HG03103 (cell line): ENCODE measurements around the gene FAM228B.
"Not testable (repeated sequence)": the region's sequence is repeated elsewhere in the genome, so short reads cannot be mapped to it uniquely, and the experiment has no call there.

ENCODE experiments used
- ATAC-seq: cut with Tn5 transposase; IDR thresholded peaks from one replicate; pipeline ENCODE4 v1.9.1; 2021; ENCODE audit warnings: low read depth; ENCODE audit not compliant: unreplicated experiment

The FAM228B gene

DNA sequence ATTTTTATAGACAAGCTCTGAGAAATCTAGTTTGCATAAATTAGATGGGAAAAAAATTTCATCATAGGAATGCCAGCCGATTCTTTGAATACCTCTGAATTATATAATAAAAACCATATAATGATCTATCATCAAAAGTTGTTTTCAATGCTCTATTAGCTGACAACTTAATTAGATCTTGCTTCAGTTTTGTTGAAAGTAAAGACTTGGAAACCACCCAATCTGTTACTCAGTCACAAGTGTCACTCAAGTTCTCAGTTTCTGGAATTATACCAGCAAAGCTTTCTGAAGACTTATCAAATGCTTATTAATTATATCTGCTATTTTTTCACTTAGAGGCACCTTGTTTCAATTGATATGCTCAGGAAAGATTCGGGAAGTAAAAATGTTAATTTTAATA is 21.3 kb upstream of the FAM228B start:
- no peak for ATAC-seq

DNA sequence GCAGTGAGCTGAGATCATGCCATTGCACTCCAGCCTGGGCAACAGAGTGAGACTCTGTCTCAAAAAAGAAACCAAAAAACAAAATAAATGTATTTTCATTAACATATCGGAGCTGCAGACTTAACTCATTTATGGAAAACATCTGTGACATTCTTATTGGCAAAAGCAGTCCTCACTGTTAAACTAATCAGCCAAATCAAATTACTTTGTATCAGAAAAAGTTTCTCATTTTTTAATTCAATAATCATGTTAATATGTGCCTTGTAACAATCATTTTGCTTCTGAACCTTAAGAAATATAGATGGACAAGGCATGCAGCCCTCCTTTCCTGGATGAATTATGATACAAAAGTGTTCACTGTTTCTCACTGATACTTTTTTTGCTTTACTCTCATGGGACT is 20.6 kb upstream of the FAM228B start:
- no peak for ATAC-seq

DNA sequence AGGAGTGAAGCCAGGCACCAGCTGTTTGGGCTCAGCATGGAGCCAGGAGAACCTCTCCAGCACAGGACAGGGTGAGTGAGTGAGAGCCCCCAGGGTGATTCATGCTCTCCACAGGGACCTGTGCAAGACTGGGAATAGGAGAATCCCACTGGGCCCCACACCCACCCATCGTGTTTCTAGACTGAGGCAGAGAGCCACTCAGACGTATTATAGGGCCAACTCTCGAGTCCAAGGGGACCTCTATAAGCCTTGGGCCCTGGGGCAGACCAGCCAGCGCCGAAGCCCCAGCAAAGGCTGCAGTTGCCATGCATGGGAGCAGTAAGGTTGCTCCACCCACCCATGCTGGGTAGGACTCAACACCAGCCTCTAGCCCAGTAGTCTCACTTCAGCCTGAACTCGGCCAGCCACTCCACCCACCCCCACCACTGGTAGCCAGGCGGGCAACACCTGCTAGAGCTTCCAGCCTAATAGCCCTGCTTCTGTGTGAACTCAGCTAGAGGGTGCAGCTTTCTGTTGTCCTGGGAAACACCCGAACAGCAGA is 19.1 kb upstream of the FAM228B start:
- ATAC-seq: no peak

DNA sequence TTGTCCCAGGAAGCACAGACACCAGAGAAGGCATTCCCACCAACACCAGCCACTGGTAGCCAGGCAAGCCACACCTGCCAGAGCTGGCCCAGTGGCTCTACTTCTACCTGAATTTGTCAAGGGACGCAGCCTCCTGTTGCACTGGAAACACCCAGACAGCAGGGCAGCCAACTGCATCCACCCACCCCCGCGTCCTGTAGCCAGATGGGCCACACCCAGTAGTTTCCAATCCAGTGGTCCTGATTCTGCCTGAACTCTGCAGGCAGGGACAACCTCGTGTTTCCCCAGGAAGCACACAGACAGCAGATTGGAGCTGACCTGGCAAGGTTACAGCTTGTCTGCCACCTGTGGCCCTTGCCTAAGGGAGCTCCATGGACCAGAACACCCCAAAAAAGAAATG is 18.4 kb upstream of the FAM228B start:
- ATAC-seq: no peak

DNA sequence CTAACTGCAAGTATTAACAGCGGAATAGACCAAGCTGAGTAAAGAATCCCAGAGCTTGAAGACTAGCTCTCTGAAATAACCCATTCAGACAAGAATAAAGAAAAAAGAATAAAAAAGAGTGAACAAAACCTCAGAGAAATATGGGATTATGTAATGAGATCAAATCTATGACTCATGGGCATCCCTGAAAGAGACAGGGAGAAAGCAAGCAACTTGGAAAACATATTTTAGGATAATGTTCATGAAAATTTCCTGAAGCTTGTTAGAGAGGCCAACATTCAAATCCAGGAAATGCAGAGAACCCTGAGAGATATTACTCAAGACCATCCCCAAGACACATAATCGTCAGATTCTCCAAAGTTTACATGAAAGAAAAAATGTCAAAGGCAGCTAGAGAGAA is 17.5 kb upstream of the FAM228B start:
- ATAC-seq: no peak

DNA sequence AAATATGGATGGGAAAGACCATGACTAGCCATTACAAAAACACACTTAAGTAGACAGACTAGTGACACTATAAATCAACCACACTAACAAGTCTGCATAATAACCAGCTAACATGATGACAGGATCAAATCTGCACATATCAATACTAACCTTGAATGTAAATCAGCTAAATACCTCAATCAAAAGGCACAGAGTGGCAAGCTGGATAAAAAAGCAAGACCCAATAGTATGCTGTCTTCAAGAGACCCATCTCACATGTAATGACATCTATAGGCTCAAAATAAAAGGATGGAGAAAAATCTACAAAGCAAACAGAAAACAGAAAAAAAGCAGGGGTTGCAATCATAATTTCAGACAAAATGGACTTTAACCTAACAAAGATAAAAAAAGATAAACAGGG is 16.5 kb upstream of the FAM228B start:
- no peak for ATAC-seq

DNA sequence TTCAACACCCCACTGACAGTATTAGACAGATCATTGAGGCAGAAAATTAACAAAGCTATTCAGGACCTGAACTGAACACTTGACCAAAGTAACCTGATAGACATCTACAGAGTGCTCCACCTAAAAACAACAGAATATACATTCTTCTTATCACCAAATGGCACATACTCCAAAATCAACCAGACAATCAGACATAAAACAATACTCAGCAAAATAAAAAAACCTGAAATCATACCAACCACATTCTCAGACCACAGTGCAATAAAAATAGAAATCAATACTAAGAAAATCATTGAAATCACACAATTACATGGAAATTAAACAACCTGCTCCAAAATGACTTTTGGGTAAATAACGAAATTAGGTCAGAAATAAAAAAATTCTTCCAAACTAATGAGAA is 15.9 kb upstream of the FAM228B start:
- no peak for ATAC-seq

DNA sequence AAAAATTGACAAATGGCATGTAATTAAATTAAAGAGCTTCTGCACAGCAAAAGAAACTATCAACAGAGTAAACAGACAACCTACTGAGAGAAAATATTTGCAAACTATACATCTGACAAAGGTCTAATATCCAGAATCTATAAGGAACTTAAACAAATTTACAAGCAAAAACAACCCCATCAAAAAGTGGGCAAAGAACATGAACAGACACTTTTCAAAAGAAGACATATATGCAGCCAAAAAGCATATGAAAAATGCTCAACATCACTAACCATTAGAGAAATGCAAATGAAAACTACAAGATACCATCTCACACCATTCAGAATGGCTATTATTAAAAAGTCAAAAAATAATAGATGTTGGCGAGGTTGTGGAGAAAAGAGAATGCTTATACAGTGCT is 13.8 kb upstream of the FAM228B start:
- not testable (repeated sequence) for ATAC-seq

DNA sequence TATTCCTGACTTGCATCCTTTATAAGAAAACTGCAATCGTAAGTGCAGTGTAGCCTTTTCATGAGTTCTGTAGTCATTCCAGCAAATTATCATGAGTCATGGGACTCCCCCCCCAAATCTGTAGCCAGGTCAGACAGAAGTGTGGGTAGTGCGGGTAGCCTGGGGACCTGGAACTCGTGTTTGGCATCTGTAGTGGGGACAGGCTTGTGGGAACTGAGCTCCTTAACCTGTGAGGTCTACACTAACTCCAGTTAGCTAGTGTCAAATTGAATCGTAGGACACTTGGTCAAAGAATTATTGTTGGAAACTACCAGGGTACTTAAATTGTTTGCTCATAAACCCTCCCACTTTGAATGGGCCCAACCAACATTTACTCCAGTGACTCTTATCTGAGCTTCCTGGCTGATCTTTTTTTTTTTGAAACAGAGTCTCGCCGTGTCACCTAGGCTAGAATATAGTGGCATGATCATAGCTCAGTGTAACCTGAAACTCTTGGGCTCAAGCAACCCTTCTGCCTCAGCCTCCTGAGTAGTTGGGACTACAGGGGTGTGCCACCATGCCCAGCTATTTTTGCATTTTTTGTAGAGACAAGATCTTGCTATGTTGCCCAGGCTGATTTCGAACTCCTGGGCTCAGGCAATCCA is 12.5 kb upstream of the FAM228B start:
- ATAC-seq: no peak

DNA sequence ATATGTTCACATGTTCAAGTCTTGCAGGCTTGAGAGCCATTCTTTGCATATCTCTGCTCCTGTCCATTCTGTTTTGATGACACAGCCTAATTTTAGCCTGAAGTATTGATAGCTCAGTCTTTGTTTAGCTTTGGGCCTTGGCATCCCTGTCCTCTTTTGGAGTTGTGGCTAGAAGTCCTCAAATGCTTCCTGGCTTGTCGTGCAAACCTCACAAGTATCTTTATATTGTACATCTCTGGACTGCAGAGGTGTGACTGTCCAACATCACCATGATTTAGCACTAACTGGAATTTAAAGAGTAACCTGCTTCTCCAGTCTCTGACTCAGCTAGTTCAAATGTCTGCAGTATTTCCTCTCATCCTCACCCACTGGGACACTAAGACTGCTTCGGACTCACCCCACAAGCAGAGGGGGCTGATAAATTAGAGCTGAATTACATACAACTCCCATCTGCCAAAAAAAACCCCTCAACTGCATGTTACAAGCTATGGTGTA is 11.8 kb upstream of the FAM228B start:
- ATAC-seq: no peak

DNA sequence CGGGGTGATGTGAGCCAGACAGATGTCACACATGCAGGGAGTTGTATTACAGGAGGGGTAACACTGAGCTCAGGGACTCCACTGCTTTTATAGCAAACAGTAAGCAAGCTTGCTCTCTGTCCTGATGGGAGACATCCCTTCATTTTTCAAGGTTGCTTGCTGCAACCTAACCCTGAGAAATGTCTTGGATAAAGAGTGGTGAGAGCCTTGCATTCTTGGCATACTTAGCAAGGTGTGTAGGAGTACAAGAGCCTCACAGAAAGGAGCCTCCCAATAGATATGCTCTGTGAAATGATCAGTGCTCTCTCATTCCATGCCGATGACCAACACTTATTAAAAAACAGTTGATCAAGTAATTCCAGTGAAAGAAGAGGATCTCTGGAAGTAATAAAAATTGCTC is 8.2 kb upstream of the FAM228B start:
- ATAC-seq: no peak

DNA sequence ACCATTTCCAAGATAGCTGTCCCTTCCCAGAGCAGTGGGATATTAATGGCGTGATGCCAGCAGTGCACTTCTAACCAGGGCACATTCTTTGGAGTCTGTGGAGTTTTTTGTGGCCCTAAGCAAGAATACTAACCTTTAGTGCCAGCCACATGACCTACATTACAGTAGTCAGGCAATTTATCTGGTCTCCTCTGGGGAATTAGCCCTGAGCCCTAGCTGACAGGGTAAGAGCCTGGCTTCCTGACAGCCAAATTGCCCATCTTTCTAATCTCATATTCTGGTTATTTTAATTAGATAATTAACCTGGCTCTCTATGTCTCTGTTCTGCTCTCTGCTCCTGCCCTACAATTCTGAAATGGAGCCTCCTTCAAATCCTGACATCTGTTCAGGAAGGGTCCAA is 5.4 kb upstream of the FAM228B start:
- no peak for ATAC-seq

DNA sequence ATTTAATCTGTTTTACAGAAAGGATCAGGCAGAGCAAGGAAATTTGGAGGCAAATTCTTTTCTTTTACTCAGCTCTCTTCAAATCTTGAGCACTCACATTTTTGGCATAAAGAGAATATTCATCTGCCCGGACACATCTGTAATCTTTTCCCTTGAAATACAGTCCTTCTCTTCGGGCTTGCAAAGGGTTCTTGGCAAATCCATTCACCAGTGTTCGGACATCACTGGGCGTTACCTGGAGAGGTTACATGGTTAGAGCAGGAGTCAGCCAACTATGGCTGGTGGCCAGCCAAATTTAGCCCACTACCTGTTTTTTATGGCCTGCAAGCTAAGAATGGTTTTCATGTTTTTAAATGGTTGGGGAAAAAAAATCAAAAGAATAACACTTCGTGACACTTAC is 2.2 kb upstream of the FAM228B start:
- no peak for ATAC-seq

DNA sequence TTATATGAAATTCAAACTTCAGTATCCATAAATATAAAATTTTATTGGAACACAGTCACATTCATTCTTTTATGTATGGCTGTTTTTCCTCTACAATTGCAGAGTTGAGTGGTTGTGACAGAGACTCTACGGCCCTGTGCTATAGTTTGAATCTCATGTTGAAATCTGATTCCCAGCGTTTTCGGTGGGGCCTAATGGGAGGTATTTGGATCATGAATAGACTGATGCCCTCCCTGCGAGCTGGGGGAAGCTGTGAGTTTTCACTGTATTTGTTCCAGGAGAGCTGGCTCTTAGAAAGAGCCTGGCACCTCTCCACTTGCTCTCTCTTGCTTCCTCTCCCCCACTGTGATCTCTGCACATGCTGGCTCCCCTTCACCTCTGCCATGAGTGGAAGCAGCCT is 1.8 kb upstream of the FAM228B start:
- no peak for ATAC-seq

DNA sequence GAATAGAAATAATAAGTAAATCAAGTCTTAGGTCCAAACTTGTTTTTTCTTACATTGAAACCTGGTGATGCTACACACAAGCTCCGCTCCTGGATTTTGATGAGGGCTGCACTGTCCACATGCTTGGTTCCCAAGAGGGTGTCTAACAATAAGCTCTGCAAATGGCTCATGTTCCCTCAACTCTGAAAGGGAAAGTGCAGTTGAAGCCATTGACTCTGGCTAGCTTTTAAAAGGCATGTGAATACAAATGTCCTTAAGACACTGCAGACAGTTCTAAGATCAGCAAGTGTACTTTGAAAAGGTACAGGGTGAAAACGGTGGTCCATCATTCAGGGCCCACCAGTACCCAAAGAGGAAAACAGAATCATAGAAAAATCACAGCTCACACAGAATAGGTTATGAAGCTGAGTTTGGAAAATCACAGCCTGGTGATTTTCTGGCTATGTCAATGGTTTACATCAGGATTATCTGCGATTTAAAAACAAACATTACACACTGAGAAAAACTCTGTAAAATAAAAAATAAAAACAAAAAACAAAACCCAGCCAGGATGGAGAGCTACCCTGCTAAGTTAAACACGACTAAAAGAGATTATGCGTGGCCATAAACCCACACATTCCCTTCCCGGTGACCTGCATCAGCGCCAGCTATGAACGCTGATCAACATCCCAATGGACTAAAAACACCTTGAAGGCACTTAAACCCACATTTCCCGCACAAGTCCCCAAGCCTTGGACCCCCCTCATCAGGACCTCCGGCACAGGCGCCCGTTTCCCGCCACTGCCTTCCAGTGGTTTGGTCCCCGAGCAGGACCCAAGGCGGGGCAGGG is 689 bp upstream of the FAM228B start:
- ATAC-seq: no peak

DNA sequence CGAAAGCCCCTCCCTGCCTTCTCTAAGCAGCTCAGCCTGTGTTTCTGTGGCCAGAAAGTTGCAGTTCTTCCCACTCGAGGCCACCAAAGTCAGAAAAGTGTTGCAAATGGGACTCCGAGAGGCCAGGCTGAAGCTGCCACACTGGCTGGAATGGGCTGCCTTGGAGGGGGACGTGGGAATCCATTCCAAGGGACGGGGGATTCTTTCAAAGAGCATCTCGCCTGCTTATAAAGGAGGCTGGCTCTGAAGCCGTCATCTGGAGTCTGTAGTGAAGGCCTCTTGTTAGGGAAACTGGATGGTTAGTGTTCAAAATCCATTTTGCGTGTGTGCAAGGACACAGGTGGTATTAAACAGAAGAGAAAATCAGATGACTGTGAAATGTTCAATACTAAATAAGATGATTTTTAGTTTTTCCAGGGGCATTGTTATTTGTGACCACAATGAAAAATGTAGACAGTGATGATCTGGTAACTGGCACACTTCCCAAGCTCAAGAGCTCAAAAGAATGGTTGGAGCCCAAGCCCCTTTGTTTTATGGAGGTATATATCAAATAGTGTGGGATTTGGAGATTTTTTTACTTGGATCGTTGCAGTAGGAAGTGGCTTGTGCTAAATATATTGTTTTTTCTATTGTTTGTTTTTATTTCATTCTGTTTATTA is 782 bp downstream of the FAM228B start:
- ATAC-seq: peak; percentile 6

DNA sequence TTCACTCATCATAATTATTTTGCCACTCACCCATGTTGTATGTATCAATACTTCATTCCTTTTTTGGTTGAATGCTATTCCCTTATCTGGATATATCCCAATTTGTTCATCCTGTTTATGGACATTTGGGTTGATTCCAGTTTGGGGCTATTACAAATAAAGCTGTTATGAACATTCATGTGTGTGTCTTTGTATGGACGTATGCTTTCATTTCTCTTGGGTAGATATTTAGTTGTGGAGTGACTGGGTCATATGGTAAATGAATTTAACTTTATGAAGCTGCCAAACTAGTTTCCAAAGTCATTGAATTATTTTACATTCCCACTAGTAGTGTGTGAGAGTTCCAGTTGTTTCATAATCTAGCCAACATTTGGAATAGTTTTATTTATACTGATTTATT is 2.7 kb downstream of the FAM228B start:
- ATAC-seq: no peak

DNA sequence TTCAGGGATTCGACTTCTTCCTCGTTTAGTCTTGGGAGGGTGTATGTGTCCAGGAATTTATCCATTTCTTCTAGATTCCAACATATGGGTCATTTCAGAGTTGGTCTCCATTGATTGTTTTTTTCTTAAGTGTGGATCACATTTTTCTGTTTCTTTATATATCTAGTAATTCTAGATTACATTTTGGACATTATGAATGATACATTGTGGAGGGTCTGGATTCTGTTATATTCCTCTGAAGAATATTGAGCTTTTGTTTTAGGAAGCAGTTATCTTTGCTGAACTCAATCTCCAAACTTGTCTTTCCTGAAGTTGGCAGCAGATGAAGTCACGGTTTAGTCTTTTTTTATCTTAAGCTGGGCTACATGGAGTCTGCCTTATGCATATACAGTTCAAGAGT is 9.3 kb downstream of the FAM228B start:
- ATAC-seq: no peak

DNA sequence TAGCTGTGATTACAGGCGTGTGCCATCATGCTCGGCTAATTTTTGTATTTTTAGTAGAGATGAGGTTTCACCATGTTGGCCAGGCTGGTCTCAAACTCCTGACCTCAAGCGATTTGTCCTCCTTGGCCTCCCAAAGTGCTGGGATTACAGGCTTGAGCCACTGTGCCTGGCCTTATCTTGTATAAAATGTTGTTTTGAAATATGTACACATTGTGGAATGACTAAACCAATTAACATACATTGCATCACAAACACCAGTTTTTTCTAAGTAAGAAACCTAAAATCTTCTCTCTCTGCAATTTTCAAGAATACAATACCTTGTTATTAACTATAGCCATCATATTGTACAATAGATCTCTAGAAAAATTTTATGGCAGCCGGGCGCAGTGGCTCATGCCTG is 17.0 kb downstream of the FAM228B start:
- ATAC-seq: not testable (repeated sequence)

DNA sequence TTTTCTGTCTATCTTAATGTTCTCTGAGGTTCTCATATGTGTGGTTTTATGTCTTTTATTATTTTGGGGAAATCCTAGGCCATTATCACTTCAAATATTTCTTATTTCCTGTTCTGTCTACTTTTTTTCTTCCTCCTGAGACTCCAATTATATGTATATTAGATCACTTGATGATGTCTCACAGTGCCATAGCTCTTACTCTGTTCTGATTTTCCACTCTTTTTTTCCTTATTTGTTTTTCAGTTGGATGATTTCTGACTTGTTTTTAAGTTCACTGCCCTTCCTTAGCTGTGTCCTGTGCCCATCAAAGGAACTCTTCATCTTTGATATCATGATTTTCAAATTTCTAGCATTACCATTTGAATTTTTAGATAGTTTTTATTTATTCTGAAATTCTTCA is 24.1 kb downstream of the FAM228B start:
- ATAC-seq: no peak

DNA sequence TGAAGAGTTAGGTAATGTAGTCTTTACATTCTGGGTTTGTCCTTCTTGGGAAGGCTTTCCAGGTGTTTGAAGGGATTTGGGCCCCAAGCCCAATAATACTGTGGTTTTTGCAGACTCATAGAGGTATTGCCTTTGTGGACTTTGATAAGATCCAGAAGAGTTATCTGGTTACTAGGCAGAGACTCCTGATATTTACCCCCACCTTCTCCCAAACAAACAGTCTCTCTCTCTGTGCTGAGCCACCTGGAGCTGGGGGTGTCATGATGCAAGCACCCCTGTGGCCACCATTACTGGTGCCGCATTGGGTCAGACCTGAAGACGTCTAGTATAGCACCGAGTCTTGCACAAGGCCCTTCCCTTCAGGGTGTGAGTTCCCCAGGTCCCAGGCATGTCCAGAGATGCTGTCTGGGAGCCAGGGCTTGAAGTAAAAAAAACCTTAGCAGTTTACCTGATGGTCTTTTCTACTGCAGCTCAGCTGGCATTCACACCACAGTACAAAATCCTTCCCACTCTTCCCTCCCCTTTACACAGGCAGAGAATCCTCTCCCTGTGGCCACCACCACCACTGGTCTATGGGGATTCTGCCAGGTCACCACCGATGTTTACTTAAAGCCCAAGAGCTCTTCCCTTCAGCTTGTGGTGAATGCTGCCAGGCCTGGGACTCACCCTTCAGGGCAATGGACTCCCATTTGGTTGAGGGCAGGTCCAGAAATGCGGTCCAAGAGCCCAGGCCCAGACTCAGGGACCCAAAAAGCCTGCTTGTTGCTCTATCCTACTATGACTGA is 29.3 kb downstream of the FAM228B start:
- ATAC-seq: no peak
